Activated gamma-delta T cell treated with anti-CD3 and anti-CD28 coated beads, Interleukin-2, amount 50 U/mL, for 16 hours (primary cell): ENCODE data around the gene ZSCAN16.
A peak's percentile ranks its signal among the peaks of the same experiment; 100 is the strongest.

Source experiments
- DNase-seq: peaks from one replicate; pipeline ENCODE4 v3.0.0-alpha.2; 2020; ENCODE audit warnings: low read depth

ZSCAN16 gene

GRCh38 chr6:28134015-28134414 lies 9.6 kb downstream of the ZSCAN16 start:
- DNase-seq = no peak

- no peak for DNase-seq
Measured at GRCh38 chr6:28134716-28135115, 10.3 kb downstream of the ZSCAN16 start.

GRCh38 chr6:28135393-28135792 lies 11.0 kb downstream of the ZSCAN16 start:
- no peak for DNase-seq

- DNase-seq = peak; percentile 66
Measured at GRCh38 chr6:28136585-28137504, 12.4 kb downstream of the ZSCAN16 start.

GRCh38 chr6:28137505-28137981 lies 13.1 kb downstream of the ZSCAN16 start:
- DNase-seq = no peak

DNA sequence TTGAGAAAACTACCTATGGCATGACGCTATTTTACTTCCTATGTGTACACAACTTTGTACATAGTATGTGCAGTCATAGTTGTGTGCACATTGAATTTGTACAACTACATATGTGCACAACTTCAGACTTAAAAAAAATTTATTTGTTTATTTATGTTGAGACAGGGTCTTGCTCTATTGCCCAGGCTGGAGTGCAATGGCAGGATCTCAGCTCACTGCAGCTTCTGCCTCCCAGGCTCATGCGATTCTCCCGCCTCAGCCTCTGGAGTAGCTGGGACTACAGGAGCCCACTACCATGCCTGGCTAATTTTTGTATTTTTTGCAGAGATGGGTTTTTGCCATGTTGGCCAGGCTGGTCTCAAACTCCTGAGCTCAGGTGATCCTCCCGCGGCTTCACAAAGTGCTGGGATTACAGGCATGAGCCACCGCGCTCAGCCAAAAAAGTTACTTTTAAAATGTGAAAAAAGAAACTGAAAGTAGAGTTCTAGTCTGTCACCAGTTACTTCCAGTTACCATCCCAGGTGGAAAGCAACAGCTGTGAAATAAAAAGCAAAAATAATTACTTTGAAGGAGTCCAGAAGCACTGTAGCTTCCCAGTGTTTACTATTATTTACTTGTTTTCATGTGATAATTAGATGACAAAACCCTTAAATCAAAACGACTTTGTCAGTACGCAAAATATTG lies 15.6 kb downstream of the ZSCAN16 start:
- DNase-seq = no peak

DNA sequence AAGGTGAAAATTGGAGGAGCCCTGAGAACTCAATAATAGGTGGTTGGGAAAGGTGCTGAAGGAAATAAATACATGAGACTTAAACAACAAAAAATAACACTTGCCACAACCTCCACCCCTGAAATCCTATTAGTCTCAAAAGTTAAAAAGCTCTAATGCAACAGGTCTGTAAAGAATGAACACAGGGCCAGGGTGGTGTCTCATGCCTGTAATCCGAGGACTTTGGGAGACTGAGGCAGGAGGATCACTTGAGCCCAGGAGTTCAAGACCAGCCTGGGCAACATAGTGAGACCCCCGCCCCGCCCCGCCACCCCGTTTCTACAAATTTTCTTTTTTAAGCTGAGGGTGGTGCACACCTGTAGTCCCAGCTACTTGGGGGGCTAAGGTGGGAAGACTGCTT lies 16.2 kb downstream of the ZSCAN16 start:
- no peak for DNase-seq

GRCh38 chr6:28141500-28142329 lies 17.3 kb downstream of the ZSCAN16 start, which contains the start of gene ZKSCAN8:
ZKSCAN8 (plus strand) TSS chr6:28141883; CDS start chr6:28148408, 6,525 bp downstream.
- DNase-seq = peak; percentile 62

GRCh38 chr6:28142446-28142845 lies 18.0 kb downstream of the ZSCAN16 start:
- DNase-seq = no peak

GRCh38 chr6:28145231-28145630 lies 20.8 kb downstream of the ZSCAN16 start:
- no peak for DNase-seq

DNA sequence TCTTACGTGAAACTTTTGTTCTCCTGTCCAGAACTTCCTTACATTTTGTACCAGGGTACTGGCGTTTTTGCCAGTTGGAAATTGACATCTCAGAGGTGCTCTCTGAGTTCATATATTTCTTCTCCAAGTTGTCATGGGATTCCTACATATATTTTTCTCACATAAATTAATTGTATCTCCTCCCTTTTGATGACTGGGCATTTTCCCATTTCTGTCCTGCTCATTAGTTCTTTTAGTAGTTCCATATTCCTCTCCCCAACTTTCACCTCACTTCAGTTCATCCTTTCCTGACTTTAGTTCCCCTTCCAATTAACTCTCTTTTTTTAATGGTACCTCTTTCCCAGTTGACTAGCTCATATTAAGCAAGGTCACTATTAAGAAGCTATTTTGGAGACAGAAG lies 28.1 kb downstream of the ZSCAN16 start:
- DNase-seq = no peak

GRCh38 chr6:28153546-28153945 lies 29.1 kb downstream of the ZSCAN16 start:
- DNase-seq = no peak

GRCh38 chr6:28154357-28154756 lies 29.9 kb downstream of the ZSCAN16 start:
- no peak for DNase-seq

DNA sequence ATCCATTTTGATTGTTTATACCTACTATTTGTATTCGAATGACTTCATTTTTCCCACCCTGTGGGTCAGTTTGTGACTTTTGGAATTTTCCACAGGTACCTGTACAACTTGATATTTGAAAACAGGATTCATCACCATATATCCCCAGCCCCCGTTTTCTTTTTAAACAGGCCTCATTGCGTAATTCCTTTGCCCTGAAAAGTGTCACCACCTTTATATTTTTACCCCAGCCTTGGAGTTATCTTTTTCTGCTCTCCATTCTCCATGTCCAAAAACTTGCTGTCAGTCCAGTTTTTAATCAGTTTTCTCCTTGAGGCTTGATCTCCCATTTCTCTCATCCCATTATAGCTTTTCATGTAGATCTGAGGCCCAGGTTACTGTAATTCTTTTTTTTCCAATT lies 33.9 kb downstream of the ZSCAN16 start:
- DNase-seq = no peak

DNA sequence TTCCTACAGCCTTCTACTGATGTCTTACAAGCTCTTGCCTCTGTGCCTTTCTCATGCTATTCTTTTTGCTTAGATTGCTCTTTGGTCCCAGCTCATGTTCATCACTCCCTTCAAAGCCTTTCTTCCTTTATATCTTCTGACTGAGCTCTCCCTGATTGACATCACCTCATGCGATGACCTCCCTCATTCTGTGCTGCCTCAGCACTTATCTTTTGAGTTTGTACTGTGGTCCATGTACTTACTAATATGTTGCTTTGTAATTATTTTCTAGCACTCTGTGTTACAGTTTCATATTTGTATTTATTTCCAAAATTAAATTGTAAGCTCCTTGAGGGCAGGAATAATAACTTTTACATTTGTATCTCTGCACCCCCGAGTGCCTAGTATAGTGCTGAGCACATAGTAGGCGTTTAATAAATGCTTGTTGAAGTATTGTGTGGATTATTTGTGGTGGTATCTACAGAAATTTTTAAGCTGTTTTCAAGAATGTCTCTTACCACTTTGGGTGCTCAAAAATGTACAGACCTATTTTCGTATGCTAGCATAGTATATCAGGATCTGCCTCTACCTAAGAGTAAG lies 34.7 kb downstream of the ZSCAN16 start:
- no peak for DNase-seq

- no peak for DNase-seq
Measured at GRCh38 chr6:28160233-28160632, 35.8 kb downstream of the ZSCAN16 start.

- peak; percentile 77 for DNase-seq
Measured at GRCh38 chr6:28161410-28162079, 37.1 kb downstream of the ZSCAN16 start.

- DNase-seq = no peak
Measured at GRCh38 chr6:28165563-28165962, 41.2 kb downstream of the ZSCAN16 start.

DNA sequence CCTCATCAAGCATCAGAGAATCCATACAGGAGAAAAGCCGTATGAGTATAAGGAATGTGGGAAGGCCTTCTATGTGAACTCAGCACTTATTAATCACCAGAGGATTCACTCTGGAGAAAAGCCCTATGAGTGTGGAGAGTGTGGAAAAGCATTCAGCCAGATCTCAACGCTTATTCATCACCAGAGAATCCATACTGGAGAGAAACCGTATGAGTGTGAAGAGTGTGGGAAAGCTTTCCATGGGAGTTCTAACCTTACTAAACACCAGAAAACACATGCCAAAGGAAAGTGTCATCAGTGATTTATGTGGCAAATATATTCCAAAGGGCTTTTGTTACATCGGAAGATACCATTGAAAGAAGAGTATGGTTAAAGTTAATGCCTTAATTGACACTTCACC lies 42.7 kb downstream of the ZSCAN16 start:
- no peak for DNase-seq

GRCh38 chr6:28167926-28168325 lies 43.5 kb downstream of the ZSCAN16 start:
- no peak for DNase-seq

GRCh38 chr6:28171271-28171670 lies 46.9 kb downstream of the ZSCAN16 start:
- no peak for DNase-seq
